OCI-LY7 (cell line): Measurements from ENCODE around the gene SLC26A11.

ENCODE experiments used
- EZH2phosphoT487 ChIP-seq: fragments of 200-600 bp; sonication (generic); IDR thresholded peaks from 2 replicates; pipeline ENCODE4 v1.6.1; 2018; ENCODE audit warnings: low read depth, borderline replicate concordance, mild to moderate bottlenecking, mixed run types, antibody characterized with exemption, low read length, moderate library complexity, mixed read lengths
- TF ChIP-seq, protein P1 (sequence below): fragments of 200-600 bp; sonication (generic); conservative IDR thresholded peaks from 2 replicates; pipeline ENCODE4 v1.5.1; 2014; ENCODE audit warnings: mild to moderate bottlenecking, antibody characterized with exemption, low read length, moderate library complexity, mixed read lengths

DNA sequence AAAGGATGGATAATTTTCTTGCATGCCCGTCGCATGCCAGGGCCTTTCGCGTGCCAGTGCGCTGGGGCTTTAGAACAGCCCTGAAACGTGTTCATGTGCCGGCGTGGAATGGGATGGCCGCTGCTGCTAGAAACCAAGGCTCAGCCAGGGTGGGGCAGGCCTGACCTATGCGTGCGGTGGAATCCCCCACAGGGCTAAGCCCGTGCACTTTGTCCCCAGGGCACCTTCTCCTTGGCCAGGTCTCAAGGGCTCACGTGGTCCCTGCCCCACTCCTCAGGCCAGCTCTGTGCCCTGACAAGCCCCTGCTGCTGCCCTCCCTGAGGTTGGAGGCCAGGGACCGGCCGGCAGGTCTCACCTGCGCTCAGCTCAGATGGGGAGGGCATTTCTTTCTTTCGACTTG lies 27.3 kb downstream of the SLC26A11 start:
- TF ChIP-seq, protein P1, sequence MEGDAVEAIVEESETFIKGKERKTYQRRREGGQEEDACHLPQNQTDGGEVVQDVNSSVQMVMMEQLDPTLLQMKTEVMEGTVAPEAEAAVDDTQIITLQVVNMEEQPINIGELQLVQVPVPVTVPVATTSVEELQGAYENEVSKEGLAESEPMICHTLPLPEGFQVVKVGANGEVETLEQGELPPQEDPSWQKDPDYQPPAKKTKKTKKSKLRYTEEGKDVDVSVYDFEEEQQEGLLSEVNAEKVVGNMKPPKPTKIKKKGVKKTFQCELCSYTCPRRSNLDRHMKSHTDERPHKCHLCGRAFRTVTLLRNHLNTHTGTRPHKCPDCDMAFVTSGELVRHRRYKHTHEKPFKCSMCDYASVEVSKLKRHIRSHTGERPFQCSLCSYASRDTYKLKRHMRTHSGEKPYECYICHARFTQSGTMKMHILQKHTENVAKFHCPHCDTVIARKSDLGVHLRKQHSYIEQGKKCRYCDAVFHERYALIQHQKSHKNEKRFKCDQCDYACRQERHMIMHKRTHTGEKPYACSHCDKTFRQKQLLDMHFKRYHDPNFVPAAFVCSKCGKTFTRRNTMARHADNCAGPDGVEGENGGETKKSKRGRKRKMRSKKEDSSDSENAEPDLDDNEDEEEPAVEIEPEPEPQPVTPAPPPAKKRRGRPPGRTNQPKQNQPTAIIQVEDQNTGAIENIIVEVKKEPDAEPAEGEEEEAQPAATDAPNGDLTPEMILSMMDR, result no peak
- no peak for TF ChIP-seq EZH2phosphoT487
